HG03521 (cell line): Measurements from ENCODE around the gene SEMA4G.

ENCODE experiments used
- ATAC-seq: cut with Tn5 transposase; IDR thresholded peaks from one replicate; pipeline ENCODE4 v1.9.1; 2021; ENCODE audit warnings: mild to moderate bottlenecking, moderate library complexity; ENCODE audit not compliant: unreplicated experiment

The SEMA4G gene

DNA sequence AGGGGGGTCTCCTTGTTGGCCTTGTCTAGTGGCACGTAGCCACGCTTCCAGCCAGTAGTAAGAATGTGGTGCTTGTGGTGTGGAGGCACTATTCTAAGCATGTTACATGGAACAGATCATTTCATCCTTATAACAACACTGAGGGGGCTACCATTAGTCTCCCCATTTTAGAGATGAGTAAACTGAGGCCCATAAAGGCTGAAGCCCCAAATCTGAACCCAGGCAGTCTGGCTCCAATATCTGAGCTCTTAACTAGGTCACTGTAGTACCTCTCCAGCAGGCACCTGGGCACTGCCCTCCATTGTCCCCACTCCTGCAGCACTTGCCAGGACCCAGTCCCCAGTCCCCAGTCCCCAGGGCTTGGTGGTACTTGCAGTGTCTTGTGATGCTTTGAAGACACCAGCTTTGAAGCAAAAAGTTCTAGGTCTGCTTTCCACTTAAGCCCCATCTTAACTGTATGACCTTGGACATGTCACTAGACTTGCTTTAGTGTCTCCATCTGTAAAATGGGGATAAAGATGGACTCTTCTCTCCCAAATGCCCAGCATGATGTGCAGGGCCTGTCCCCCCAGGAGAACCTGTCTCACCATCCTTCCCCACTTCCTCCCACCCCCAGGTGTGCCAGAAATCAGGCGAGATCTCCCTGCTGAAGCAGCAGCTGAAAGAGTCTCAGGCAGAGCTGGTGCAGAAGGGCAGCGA is 36.7 kb downstream of the SEMA4G start:
- ATAC-seq, result no peak

- ATAC-seq, result no peak
Measured at GRCh38 chr10:101006593-101007098, 37.3 kb downstream of the SEMA4G start.

GRCh38 chr10:101007099-101007711 is 37.9 kb downstream of the SEMA4G start:
- no peak for ATAC-seq

GRCh38 chr10:101007915-101008822 is 38.9 kb downstream of the SEMA4G start:
- ATAC-seq, result no peak

DNA sequence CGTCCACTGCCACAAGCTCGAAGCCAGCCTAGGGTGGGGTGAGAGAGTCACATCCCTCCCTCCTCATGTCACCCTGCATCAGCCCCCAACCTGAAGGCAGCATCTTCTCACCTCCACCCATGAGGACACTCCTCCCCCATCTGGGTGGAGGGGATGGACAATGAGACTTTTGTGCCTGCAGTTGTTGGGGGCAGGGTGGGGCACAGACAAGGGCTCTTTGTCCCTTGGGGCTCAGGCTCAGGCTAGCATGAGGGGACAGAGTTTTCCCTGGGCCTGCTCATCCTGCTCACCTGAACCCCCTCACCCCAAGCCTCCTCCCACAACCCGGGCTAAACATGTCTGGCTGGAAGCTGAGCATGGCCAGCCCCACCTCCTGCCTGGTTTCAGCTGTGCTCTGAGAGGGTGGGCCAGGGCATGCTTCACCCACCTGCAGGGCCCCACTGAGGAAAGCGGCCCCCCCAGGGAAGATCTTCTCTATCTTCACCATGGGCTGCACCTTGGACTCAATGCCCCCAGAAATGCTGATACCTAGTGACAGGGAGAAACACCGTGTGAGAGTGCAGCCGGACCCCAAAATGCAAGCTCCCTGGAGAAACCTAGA is 39.6 kb downstream of the SEMA4G start:
- ATAC-seq, result no peak

DNA sequence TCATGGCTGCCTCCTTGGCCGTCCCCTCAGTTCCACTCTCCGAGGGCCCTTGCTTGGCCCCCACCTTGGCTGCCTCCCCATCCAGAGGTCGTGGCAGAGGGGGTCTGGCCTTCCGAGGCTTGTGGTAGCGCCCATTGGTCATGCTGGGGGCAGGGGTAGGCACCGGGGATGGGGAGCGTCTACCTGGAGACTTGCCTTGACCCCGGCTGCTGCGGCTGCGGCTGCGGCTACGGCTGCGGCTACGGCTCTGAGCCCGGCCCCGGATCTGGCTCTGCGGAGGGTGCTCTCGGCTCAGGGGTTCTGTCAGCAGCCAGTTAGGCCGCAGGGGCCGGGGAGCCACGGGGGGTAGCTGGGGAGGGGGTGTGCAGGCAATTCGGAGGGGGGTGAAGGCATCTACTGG is 41.0 kb downstream of the SEMA4G start:
- ATAC-seq, result no peak

DNA sequence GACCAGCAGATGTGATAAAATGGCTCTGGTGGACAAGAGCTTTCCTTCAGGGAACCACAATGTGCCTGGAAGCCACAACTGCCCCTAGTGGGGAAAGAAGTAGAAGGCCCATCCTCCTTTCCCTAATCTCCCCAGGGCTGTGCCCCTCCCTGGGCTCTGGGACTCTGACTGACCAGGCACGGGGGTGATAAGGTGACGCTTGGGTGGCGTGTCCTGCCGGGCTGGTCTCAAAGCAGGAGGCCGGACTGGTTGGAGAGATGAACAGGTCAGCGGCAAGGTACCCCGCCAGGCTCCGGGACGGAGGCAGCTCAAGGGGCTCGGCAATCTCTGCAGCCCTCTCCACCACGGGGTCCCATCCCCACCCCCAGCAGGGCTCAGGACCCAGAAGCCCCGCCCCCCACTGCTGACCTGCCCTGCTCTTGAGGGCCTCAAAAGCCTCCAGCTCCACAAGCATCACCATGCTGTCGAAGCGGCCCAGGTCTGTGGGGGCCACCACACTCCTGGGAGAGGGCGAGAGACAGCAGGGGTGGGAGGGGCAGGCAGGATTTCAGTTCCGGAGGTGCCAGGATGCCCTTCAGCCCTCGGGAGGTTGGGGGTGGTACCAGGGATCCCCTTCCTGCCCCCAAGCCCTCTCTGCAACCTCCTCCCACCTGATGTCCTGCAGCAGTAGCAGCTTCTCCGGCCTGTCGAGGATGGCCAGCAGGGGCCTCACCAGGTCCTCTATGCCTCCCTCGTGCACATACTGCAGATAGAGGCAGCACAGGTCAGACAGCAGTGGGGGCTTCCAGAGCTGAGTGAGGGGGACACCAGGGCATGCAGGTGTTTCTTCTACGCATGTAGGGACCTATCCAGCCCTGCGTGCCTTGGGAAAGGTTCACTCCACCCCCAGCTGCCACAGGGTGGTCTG is 42.5 kb downstream of the SEMA4G start:
- no peak for ATAC-seq

DNA sequence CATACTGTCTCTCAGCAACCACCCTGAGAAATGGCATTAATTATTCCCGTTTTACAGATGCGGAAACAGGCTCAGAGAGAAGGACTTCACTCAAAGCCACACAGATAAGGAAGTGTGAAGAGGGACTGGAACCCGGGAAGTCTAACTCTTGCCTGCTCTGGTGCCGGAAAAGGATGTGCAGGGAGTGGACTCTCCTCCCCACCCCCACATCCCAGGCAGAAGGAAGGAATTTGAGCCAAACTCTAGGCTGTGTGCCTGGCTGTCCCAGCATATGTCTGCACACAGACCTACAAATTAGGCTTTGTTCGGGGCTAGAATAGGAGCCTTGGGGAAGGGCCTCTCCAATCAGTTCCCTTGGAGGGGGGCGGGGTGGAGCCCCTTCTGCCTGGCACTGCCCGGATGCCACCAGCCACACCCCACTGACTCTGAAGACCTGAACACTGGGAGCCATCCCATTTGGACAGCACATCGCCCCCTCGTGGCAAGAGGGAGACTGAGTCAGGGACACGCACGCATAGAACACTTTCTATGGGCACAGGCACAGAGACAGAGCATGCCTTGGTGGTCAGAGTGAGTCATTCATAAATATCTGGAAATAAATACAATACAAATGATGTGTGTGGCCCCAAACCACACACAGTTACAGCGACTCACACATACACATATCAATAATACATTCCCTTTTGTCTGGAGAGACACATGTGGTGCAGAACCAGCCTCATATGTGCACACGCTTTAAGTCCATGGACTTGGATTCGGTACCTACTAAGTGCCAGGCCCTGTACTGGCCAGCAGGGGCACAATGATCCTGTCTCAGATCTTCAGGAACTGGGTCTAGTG is 43.4 kb downstream of the SEMA4G start:
- no peak for ATAC-seq

DNA sequence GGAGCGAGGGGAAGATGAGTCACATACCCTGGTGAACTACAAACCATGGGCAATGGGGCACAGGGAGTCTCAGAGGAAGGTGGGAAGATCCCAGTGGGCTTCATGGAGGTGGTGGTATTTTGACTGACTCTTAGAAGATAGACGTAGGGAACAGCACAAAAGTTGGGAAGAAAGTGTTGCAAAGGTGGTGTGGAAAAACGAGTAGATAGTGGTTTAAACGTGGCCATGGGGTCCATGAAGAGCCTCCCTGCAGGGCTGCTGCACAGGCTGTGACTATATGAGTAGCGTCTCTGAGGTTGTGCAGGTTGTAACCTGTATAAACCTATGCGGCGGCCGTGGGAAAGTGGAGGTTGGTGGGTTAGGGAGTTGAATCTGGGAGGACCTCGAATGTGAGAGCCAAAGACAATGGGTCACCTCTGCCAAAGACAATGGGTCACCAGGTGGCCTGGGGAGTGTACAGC is 44.1 kb downstream of the SEMA4G start:
- no peak for ATAC-seq

DNA sequence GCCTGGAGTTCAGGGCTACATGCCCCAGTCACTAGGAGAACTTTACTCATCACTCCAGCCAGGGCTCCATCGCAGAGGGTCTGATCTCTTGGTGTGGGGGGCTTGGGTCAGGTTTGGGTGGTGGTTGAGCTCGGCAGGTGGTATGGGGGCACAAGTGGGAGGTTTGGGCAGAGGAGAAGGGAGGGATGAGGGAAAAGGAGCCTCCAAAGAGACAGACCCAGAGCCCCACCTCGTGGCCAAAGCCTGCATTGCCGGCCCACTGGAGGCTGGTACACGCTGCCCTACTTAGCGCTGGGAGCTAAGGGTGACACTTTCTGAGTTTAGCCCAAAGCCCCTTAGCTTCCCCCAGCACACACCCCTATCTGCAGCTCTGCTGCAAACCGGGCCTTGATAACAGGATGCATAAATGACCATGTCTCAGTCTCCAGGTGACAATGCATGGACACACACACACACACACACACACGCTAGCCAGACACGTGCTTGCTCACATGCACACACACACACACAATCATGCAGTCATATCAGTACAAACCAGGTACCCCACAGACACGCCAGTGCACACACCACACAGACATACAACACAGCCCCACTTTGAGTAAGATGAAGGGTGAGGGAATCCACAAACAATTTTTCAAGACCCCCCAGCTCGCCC is 45.1 kb downstream of the SEMA4G start:
- no peak for ATAC-seq

DNA sequence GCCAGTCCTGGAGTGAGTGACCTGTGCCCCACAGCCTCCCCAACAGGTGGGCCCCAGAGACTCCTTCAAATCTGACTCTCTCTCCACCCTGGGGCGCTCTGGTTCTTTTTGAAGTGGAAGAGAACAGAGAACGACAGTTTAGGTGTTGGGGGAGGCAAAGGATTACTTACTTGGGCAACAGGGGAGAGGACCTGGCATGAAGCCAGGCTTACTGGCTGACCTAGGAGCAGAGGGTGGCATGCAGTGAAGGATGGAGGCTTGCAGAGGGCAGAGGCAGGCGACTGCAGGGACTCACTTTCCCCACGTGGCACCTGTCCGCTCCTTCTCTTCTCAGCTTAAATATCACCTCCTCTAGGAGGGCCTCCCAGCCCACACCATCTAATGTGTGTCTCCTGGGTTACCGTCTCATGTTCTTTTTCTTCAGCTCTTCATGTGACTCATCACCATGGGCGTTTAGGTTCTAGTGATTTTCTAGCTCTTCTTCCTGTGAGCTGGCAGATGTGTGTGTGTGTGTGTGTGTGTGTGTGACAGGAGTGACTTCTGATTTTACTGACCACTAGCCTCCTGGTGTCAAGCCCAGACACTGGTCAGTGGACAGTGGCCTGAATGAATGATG is 45.8 kb downstream of the SEMA4G start:
- ATAC-seq, result no peak

GRCh38 chr10:101015582-101015973 is 46.3 kb downstream of the SEMA4G start:
- ATAC-seq, result no peak

GRCh38 chr10:101016814-101017213 is 47.5 kb downstream of the SEMA4G start:
- no peak for ATAC-seq

DNA sequence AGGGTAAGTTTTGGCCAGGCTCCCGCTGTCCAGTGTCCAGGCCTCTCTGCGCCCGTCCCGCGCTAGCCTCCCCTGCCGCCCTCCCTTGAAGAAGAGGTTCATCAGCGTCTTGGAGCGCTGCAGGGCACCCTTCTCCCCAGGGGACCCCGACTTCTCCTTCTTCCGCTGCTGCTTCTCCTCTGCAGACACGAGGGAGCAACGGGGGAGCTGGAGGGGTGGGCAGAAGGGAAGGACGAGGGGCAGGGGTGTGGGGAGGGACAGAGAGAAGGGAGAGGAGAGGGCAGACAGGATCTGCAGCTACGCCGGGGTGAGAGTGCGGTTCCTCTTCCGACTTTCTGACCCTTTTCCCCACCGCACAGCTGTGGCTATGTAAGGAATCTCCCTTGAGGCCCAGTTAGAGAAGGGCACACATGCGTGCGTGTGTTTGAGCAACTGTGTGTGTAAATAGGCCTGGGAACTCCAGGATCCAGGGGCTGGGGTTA is 48.9 kb downstream of the SEMA4G start:
- ATAC-seq, result no peak

DNA sequence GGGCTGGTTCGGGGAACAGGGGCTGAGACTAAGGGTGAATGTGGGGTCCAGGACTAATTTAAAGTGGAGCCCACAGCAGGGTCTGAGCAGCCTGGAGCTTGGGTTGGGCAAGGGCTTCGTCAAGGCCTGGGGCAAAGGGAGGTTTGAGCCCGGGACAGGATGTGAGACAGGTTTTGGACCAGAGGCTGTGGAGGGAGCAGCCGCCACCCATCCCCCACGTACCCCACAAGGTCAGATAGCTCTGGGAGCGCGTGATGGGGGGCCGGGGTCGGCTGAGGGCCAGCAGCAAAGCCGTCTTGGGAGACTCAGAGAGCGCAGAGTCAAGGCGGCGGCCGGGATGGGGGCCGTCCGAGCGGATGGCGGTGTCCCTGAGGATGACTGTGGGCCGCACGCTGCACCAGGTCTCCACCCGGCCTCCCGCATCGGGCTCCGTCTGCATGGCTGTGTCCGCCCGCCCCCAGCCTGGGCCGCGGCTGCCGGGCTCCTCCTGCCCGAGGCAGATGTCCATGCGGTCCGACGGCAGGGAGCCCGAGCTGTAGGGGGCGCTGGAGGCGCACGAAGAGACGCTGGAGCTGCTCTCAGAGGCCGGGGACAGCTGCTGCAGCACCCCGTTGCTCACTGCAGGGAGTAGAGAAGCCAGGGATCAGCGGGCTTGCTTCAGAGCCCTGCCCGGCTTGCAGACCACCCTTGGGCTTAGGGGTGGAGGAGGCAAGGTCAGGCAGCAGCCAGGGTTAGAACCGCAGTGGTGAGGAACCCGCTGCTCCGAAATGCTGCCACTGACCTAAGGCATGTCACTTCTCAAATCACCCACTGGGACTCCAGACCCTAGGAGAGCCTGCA is 49.5 kb downstream of the SEMA4G start:
- no peak for ATAC-seq
